GM19468 (cell line): ENCODE measurements around the gene BLTP3A.

Experiments
- ATAC-seq: cut with Tn5 transposase; IDR thresholded peaks from one replicate; pipeline ENCODE4 v1.9.1; 2021; ENCODE audit warnings: mild to moderate bottlenecking, moderate library complexity, moderate number of reproducible peaks; ENCODE audit not compliant: unreplicated experiment; ENCODE audit errors: extremely low read depth

The BLTP3A gene

DNA sequence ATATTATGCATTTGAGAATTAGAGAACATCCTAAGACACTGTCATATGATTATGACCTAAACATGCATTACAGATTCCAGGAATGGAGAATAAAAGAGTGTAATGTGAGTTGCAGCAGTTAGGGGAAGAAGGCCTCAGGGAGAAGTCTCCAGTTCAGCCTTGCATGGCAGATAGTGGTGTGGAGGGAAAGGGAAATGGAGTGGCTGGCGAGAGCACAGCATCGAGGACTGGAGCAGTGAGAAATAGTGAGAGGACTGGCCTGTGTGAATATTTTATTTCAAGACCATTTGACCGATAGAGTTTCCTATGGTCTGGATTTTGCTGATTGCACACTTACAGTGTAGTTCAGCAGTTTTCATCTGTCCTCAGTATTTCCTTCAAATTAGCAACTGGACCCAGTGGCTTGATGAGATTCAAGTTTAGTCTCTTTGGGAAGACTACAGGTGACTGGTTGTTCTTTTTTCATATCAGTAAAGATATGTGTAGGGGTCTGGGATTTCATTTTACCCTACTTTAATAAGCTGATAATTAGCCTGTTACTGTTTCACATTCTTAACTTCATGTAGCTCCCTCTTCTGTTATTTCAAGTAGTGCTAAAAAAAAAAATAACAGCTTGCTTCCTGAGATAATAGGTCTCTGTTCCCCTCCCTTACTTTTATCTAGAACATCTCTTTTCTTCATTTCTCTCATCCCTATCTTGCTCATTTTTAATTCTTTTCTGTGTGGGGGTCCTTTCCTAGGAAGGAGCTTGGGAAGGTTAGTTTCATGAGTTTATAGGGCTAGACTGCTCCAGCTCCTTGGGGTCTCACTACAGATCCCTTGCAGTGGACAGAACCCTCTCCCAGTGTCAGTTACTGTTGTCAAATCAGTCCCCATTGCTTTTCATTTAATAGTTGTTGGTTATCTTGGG lies 27.9 kb downstream of the BLTP3A start:
- no peak for ATAC-seq

DNA sequence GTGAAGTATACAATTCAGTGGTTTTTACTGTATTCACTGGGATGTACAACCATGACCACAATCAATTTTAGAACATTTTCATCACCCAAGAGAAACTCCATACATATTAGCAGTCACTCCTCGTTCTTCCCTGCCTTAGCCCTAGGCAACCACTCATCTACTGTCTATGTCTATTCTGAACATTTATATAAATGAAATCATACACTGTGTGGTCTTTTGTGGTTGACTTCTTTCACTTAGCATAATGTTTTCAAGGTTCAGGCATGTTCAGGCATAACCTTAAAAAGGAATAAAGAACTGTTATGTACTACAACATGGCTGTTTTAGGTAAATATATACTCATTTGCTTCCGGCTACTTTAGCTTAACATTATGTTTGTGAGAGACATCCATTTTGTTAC lies 37.3 kb downstream of the BLTP3A start:
- no peak for ATAC-seq

DNA sequence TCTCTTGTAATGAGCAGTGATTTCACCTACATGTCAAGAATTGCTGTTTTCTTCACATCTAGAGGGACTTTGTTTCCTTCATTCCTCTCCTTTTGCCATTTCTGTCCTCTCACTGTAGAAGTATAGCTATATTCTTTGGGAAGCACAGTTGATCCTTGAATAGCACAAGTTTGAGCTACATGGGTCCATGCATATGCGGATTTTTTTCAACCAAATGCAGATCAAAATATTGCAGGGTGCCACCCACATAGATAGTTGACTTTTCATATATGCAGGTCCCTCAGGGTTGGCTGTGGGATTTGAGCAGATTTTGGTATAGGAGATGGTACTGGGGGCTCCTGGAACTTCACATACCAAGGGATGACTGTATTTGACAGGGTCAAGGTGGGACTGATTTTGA lies 41.1 kb downstream of the BLTP3A start:
- no peak for ATAC-seq

DNA sequence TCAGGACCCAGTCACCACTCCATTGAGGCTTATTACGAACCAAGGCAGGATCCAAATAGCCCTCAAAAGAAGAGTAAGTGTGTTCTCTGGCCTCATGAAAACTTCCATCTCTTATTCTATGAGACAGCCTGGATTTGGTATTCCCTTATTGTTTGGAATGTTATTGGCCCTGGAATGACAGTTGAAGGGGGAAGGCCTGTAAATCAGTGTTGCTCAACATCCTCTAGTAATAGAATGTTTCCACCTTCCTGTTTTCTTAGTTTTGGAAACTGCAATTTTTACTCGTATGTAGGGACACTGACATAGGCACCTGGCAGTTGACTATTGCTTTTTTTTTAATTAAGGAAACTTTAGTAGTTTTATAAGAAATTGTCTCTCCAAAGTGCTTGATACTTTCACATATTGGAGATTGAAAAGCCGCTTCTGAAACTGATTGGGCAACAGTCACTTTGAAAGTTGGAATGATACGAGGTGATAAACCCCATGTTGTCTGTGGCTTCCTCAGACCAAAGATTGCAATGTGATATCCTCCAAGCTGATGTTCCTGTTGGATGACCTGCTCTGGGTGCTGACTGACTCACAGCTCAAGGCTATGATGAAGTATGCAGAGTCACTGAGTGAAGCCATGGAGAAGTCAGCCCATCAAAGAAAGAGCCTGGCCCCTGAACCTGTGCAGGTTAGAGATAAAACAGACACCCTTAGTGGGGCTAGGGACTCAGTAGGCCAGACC lies 43.1 kb downstream of the BLTP3A start:
- no peak for ATAC-seq

DNA sequence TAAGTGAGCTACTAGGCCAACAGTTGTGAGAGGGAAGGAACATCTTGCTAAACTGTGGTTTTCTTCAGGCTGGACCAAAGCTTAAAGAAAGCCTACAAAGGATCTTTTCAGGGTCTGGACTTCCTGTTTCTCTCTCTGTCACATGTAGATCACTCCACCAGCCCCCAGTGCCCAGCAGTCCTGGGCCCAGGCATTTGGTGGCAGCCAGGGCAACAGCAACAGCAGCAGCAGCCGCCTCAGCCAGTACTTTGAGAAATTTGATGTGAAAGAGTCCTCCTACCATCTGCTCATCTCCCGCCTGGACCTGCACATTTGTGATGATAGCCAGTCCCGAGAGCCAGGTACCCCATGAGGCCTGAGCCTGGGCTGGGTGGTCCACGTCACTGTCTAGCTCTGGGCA lies 44.1 kb downstream of the BLTP3A start:
- no peak for ATAC-seq

DNA sequence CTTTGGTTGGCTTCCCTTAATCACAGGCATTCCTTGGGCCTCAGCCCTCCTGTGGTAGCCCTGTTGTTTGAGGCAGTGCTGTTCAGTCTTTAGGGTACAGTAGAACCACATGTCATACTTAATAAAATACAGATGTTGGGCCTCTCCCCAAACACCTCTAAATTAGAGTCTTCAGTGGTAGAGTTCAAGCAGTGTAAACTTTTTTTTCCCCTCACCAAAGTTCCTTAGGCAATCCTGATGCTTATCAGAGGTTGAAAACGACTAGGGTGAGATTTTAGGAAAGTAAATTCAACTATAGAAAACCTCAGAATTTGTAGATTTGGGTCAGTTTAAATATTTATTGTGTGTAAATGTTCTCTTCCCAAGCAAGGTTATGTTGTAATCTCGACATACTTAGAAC lies 44.6 kb downstream of the BLTP3A start:
- ATAC-seq: no peak

DNA sequence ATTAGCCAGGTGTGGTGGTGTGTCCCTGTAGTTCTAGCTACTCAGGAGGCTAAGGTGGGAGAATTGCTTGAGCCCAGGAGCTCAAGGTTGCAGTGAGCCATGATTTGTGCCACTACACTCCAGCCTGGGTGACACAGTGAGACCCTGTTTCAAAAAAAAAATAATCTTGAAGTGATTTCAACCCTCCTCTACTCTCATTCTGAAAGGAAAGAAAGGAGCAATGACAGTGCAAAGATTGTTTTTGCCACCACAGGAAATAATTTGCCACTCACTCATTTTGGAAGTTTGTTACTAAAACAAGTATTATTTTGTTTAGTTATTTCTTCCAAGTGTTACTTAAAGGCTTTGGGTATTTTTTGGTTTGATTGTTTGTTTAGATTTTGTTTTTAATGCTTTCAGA lies 45.6 kb downstream of the BLTP3A start:
- ATAC-seq: no peak

DNA sequence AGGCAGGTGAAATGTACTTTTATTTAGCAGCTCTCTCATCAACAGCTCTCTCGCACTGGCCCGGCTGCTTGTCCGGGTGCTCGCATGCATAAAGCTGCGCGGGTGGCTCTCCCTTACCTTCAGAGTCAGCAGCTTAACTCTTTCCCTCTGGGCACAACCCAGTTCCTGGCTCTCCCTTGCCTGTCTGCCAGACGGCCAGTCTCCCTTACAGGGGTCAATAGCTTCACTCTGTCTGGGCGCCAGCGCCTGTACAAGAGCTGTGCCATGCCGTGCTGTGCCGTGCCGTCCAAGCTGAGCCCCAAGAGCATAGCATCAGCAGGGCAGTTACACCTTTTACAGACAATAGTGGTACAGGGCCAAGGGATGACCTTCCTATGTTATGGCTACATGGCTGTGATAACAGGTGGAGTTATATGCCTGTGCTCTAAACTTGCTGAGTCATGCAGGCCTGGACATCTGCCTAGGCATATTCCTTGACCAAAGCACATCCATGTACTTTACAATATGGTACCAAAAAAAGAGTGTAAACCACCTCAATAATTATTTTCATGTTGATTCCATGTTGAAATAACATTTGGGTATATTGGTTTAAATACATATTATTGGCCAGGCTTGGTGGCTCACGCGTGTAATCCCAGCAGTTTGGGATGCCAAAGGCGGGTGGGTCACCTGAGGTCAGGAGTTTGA lies 47.9 kb downstream of the BLTP3A start:
- no peak for ATAC-seq
